HEK293T (cell line): ENCODE measurements around the gene IFT20.

Experiments
- BHLHE40 ChIP-seq: fragments of 450-650 bp; IDR thresholded peaks from 2 replicates; pipeline ENCODE4 v1.6.1; 2016; ENCODE audit warnings: mild to moderate bottlenecking, moderate library complexity, borderline replicate concordance
- HDGF ChIP-seq: fragments of 450-650 bp; IDR thresholded peaks from 2 replicates; pipeline ENCODE4 v1.6.1; 2017; ENCODE audit warnings: antibody characterized with exemption, borderline replicate concordance

DNA sequence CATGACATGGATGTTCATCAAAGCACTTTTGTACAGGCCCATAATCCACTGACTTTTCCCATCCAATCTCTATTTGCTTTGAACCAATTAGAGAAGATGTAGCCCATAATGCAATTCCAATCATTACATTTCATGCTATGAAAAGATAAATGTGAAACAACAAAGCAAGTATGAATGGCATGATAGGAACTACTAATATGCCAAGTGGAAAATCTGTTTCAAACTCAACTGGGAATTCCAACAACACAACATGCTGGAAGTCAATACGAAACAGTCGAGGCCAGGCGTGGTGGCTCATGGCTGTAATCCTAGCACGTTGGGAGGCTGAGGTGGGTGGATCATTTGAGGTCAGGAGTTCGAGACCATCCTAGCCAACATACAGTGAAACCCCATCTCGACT lies 55.9 kb downstream of the IFT20 start:
- TF ChIP-seq BHLHE40 (no peak), HDGF (no peak)
